ENCODE measurements around the gene RSRC1. TPM values are rescaled to one million over a fixed set of nuclear protein-coding genes. Genes with fewer than 3 reads are reported as not detected.
"Not testable (repeated sequence)": the region's sequence is repeated elsewhere in the genome, so short reads cannot be mapped to it uniquely, and the experiment has no call there.

RSRC1 gene
- total RNA-seq, 1 donor from 2014 or later = 77.9 TPM

GRCh38 chr3:158404131-158404718 lies 294.3 kb downstream of the RSRC1 start:
- no peak for DNase-seq (ENCODE audit: low read depth)

DNA sequence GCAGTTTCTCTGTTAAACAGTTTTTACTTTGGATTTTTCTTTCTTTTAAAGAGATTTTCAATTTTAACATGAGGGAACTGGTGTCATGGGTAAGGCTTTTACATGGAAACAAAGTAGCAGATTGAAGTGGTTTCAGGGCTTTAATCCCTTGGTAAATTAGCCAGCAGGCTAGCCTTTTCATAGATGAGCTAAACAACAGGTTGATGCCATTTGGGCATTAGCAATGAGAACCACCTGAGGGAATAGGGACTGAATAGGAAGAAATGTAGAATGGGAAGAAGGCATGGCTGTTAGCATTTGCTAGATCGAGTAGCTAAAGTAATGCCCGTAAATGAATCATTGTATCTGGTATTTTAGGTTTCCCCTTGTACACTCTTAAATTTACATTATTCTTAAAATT lies 295.6 kb downstream of the RSRC1 start:
- no peak for DNase-seq (ENCODE audit: low read depth)

GRCh38 chr3:158407844-158408517 lies 298.1 kb downstream of the RSRC1 start:
- DNase-seq (ENCODE audit: low read depth) = no peak

DNA sequence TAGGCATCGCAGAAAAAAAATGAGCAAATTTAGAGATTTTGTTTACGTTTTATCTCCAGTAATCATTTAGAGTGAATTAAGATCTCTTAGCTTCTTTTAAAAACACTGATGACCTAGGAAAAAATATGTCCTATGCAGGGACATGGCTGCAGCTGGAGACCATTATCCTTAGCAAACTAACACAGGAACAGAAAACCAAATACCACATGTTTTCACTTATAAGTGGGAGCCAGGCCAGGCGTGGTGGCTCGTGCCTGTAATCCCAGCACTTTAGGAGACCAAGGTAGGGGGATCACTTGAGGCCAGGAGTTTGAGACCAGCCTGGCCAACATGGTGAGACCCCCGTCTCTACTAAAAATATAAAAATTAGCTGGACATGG lies 298.6 kb downstream of the RSRC1 start:
- DNase-seq (ENCODE audit: low read depth) = not testable (repeated sequence)

- no peak for DNase-seq (ENCODE audit: low read depth)
Observed at GRCh38 chr3:158418035-158418434, 308.1 kb downstream of the RSRC1 start.

DNA sequence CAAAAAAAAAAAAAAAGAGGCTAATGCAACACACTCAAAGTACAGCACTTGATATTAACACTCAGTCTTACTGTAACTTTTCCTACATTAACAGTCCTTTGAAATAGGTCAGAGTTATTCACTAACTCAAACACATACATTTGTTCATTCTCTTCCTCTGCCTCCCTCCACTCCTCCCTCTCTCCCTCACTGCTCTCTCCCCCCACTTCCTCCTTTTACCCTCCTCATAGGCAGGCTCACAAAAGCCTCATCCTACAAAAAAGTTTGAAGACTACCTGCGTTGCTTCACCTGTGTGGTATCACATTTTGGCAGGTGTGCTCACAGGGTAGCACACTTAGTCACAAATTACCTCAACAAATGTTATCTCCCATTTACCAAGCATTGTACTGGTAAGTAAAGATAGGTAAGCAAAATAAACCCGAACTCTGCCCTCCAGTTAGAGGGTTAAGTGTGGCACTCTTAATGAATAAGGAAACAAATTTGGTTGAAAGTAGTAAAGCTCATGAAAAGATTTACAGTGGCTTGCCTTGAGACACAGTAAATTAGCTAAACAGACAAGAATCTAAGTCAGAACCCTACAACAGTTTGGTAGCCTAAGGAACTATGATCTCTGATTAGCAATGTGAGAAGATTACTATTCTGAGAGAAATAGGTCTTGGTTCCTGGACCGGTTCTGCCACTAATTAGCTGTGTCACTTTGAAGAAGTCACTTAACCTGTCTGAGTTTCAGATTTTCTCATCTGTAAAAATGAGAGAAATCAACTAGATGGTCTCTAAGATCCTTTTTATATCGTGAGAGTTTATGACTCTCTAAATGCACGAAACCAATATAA lies 310.1 kb downstream of the RSRC1 start:
- DNase-seq (ENCODE audit: low read depth) = no peak

- DNase-seq (ENCODE audit: low read depth) = peak; percentile 91
Observed at GRCh38 chr3:158420654-158421396, 310.9 kb downstream of the RSRC1 start.

DNA sequence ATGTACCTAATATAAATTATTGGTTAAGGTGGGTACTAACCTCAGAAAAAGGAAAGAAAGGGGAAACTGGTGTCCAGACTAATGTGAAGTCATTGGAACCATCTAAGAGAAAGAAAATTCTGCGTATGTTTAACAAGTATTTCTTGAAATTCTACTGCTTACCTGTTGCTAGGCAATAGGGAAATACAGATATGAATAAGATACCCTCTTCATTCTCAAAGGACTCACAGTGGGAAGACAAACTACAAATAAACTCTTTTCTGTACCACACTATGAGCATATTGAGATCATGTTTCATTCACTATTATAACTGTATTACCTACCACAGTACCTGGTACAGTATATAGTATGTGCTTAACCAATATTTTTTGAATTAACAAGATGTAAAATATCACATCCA lies 320.6 kb downstream of the RSRC1 start:
- no peak for DNase-seq (ENCODE audit: low read depth)

GRCh38 chr3:158430968-158431367 lies 321.1 kb downstream of the RSRC1 start:
- peak; percentile 15 for DNase-seq (ENCODE audit: low read depth)

DNA sequence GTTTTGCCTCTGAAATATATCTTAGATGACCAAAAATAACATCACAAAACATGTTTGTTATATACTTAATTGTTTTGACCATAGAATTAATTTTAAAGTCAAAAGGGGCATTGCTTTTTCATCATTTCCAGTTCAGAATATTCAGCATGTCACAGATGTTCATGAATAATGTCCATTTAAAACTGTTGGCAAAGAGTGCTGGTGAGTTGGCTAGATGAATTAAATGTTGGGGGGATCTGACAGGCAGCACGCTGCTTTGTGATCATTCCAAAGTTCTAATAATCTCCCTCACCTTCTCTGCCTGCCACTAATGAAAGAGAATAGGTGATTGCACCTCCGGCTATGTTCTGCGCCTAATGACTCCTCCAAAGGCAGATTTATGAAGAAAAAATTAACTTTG lies 321.9 kb downstream of the RSRC1 start:
- DNase-seq (ENCODE audit: low read depth) = no peak

DNA sequence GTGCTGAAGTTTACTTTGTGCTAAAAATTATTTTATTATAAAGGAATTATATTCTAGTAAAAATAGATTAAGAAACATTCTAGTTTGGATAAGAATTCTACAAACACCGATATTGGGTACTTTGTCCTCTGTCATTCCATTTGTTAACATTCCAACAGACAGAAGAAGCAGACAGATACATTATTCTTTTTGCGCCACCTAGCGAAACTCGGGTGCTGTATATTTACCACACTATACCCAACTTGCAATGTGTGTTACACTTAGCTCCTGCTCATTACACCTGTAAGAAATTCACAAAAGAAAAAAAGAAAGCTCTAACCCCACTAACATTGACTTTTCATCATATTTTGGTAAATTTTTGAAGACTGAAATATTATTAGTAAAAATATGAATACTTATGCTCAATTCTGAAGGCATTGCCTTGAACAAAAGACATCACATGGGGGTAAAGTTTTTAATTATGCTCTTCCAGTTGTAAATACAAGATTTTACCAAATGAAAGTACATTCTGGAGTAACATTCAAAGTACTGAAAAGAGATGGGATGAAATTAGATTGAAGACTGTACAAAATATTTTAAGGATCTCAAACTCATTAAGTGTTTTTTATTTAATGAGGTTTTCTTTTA lies 324.6 kb downstream of the RSRC1 start:
- DNase-seq (ENCODE audit: low read depth) = peak; percentile 68

DNA sequence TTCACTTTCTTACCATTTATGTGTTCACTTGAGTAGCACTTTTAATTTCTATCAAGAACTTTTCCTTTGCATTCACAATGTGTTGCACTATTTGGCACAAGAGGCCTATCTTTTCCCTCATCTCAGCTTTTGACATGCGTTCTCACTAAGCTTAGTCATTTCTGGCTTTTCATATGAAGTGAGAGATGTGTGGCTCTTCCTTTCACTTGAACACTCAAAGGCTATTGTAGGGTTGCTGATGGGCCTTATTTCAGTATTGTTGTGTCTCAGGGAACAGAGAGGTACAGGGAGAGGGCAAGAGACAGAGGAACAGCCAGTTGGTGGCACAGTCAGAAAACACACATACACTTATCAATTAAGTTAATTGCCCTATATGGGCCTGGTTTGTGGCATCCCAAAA lies 333.7 kb downstream of the RSRC1 start:
- DNase-seq (ENCODE audit: low read depth) = no peak

DNA sequence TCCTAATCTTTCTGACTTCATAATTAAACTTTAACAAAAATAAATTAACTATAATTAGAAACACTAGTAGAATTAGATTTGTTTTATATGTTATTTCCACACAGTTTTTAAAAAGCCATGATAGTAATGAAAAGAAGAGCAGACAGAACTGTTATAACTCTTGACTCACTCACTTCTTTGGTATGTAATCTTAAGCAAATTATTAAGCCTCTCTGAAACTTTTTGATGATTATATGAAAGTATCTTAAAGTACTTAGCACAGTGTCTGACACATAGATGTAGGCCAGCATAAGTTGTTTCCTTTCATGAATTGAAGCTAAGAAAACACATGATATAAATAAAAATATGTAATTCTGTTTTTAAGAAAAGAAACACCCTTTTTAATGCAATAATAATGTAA lies 337.5 kb downstream of the RSRC1 start:
- peak; percentile 24 for DNase-seq (ENCODE audit: low read depth)

GRCh38 chr3:158451405-158452055 lies 341.6 kb downstream of the RSRC1 start:
- no peak for DNase-seq (ENCODE audit: low read depth)

- DNase-seq (ENCODE audit: low read depth) = no peak
Observed at GRCh38 chr3:158452334-158452733, 342.4 kb downstream of the RSRC1 start.

DNA sequence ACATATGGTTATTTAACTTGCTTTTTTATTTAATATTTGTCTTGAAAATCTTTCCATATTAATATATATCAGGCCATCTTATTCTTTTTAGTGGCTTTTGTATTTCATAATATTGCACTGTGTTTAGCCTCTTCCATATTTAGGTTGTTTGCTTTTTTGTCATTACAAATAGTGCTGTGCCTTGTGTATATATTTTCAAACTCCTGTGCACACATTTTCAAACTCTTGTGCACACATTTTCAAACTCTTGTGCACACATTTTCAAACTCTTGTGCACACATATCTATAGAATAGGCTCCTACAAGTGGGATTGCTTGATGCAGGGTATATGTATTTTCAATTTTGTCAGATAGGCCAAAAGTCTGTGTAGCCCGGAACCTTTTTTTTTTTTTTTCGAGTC lies 343.1 kb downstream of the RSRC1 start:
- DNase-seq (ENCODE audit: low read depth) = no peak

DNA sequence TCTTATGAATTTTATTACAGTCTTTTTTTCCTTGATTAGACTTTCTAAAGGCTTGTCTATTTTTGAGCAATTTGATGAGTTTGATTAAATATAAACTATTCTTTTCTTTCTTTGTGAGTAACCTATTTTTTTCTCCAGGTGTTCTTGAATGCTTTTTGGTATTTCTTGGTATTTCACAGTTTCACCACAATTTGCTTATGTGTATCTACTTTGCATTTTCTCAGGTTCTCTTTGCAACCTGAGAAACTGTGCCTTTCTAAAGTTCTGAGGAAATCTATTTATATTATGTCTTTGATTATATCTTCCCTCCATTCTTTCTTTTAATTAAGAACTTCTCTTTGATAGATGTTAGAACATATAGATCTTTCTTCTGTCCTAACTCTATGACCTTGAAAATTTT lies 344.0 kb downstream of the RSRC1 start:
- no peak for DNase-seq (ENCODE audit: low read depth)

DNA sequence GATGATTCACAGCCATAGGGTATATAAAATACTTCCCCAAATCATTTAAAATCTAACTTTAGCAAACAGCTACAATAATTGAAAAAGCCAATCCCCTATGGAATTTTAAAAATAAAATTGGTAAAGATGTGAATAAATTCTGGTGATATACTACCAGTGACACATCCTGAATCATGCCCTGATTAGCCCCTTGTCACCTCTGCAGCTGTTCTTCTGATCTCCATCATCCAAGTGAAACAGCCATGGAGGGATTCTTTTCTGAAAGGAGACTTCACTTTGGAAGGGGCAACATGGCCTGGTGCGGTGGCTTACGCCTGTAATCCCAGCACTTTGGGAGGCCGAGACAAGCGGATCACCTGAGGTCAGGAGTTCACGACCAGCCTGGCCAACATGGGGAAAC lies 345.5 kb downstream of the RSRC1 start:
- no peak for DNase-seq (ENCODE audit: low read depth)

GRCh38 chr3:158456114-158456513 lies 346.2 kb downstream of the RSRC1 start:
- peak; percentile 3 for DNase-seq (ENCODE audit: low read depth)

GRCh38 chr3:158458464-158458863 lies 348.6 kb downstream of the RSRC1 start:
- DNase-seq (ENCODE audit: low read depth) = peak; percentile 15

- DNase-seq (ENCODE audit: low read depth) = no peak
Observed at GRCh38 chr3:158460926-158461325, 351.0 kb downstream of the RSRC1 start.
